GM18873 (cell line): Measurements from ENCODE around the gene PPP5C.
"Not testable (repeated sequence)": the region's sequence is repeated elsewhere in the genome, so short reads cannot be mapped to it uniquely, and the experiment has no call there.

ENCODE experiments used
- ATAC-seq: cut with Tn5 transposase; IDR thresholded peaks from one replicate; pipeline ENCODE4 v1.9.1; 2021; ENCODE audit warnings: mild to moderate bottlenecking, moderate library complexity, moderate number of reproducible peaks; ENCODE audit not compliant: unreplicated experiment, low FRiP score

PPP5C gene

GRCh38 chr19:46383846-46384245, 37.0 kb downstream of the PPP5C start:
- ATAC-seq = no peak

GRCh38 chr19:46384396-46384795, 37.5 kb downstream of the PPP5C start:
- no peak for ATAC-seq

GRCh38 chr19:46385636-46386035, 38.7 kb downstream of the PPP5C start:
- no peak for ATAC-seq

- ATAC-seq = no peak
Measured at GRCh38 chr19:46386151-46386550, 39.3 kb downstream of the PPP5C start.

GRCh38 chr19:46386996-46387712, 40.3 kb downstream of the PPP5C start:
- no peak for ATAC-seq

GRCh38 chr19:46387713-46388130, 40.8 kb downstream of the PPP5C start:
- ATAC-seq = no peak

- ATAC-seq = no peak
Measured at GRCh38 chr19:46388311-46389095, 41.6 kb downstream of the PPP5C start.

GRCh38 chr19:46390121-46390858, 43.4 kb downstream of the PPP5C start:
- ATAC-seq = no peak

- no peak for ATAC-seq
Measured at GRCh38 chr19:46390866-46391265, 44.0 kb downstream of the PPP5C start.

- no peak for ATAC-seq
Measured at GRCh38 chr19:46391296-46392251, 44.7 kb downstream of the PPP5C start.

- no peak for ATAC-seq
Measured at GRCh38 chr19:46392252-46392801, 45.4 kb downstream of the PPP5C start.

GRCh38 chr19:46392837-46393236, 46.0 kb downstream of the PPP5C start:
- ATAC-seq = no peak

- no peak for ATAC-seq
Measured at GRCh38 chr19:46393456-46394401, 46.8 kb downstream of the PPP5C start.

- ATAC-seq = no peak
Measured at GRCh38 chr19:46394402-46394797, 47.5 kb downstream of the PPP5C start.

- not testable (repeated sequence) for ATAC-seq
Measured at GRCh38 chr19:46397801-46398479, 51.1 kb downstream of the PPP5C start.

- no peak for ATAC-seq
Measured at GRCh38 chr19:46402725-46403124, 55.8 kb downstream of the PPP5C start.

- ATAC-seq = no peak
Measured at GRCh38 chr19:46404055-46404752, 57.3 kb downstream of the PPP5C start.
